ENCODE data around the gene NKX1-2. TPM values are rescaled to one million over a fixed set of nuclear protein-coding genes. Genes with fewer than 3 reads are reported as not detected.
"Not testable (repeated sequence)": the region's sequence is repeated elsewhere in the genome, so short reads cannot be mapped to it uniquely, and the experiment has no call there.

NKX1-2 gene
- total and polyA plus RNA-seq, 8 donors, result not detected

DNA sequence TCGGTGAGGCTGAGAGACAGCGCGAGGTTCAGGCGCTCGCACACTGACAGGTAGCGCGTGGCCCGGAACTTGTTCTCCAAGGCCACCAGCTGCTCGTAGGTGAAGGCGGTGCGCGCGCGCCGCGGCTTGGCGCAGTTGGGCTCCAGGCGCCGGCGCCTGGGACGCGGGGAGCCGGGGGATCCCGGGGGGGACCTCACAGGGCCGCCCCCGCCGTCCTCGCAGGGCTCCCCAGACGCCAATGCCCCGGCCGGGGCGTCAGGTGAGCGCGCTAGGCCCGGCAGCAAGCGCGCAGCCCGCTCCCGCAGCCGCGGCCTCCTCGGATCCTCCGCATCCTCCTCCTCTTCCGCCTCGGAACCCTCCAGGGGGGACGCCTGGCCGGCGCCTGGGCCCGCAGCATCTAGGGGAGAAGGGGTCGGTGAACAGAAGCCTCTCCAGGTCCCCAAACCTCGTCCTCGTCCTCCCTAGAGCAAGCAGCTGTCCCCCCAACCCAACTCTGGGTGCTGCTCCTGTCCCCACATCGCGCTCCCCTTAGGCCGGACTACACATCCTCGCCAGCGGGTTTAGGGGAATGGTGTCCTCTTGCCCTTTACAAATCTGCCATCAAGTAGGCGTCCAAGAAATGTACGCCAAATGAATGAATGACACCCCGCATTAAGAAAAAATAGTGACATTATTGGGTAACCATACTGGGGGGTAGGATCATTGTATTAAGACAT lies 1.9 kb downstream of the NKX1-2 start:
- Histone ChIP-seq H3K27me3 (peaks cover 72 to 100% of the 10 kb centered on the region in 2 donors), H3K27ac (no peak overlapping the region), H3K4me3 (no peak overlapping the region), H3K9me3 (no peaks in the 10 kb centered on the region), H3K36me3 (no peaks in the 10 kb centered on the region), H3K4me1 (peaks cover 0 to 29% of the 10 kb centered on the region in 2 donors)
- ATAC-seq (no peak), DNase-seq (no peak)
- intact Hi-C loops (cut with DNase I), result no loop called here
- TF ChIP-seq, protein P1, sequence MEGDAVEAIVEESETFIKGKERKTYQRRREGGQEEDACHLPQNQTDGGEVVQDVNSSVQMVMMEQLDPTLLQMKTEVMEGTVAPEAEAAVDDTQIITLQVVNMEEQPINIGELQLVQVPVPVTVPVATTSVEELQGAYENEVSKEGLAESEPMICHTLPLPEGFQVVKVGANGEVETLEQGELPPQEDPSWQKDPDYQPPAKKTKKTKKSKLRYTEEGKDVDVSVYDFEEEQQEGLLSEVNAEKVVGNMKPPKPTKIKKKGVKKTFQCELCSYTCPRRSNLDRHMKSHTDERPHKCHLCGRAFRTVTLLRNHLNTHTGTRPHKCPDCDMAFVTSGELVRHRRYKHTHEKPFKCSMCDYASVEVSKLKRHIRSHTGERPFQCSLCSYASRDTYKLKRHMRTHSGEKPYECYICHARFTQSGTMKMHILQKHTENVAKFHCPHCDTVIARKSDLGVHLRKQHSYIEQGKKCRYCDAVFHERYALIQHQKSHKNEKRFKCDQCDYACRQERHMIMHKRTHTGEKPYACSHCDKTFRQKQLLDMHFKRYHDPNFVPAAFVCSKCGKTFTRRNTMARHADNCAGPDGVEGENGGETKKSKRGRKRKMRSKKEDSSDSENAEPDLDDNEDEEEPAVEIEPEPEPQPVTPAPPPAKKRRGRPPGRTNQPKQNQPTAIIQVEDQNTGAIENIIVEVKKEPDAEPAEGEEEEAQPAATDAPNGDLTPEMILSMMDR (IDR thresholded peaks at IDR 0.05), result no peak

DNA sequence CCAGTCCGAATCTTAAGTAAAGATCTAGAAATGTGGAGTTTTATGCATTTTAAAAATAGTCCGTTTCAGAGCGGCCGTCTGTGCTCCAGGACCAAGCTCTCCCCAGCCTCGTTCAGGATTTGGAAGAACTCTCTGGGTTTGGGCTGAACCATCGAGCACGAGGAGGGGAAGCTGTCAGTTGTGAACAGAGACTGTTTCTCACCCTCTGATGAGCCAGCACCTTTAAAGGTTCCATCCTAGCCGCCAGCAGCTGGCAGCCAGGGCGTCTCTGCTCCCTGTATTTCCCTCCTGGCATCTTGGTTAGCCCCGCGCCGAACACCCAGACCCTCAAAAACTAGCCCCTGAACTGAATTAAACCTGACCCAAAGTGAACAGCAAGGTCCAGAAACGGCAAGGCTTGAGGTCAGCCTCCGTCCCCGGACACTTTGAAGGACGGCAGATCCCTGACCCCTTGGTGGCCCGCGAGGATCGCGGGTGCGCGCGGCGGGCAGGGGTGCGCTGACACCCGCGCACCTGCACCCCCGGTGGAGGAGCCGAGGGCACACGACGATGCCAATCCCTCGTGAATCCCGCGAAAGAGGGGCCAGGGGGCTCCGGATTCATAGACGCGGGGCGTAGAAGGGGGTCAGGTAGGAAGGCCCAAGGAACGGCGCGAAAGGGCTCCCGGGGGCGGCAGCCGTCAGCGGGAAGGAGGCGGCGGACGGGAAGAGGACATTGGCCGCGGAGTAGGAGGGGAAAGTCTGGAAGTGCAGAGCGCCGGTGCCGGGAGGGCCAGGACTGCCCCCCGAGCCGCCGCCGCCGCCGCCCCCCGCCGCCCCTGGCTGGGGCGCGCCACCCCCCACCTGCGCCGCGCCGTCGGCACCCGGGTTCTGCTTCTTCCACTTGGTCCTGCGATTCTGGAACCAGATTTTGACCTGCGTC lies 2.7 kb downstream of the NKX1-2 start:
- no peak for ATAC-seq
- TF ChIP-seq, protein P1 (IDR thresholded peaks at IDR 0.05), result no peak
- peaks cover 65 to 100% of the 10 kb centered on the region in 2 donors for H3K27me3 ChIP-seq
- no peak for DNase-seq
- no peaks in the 10 kb centered on the region for H3K36me3 ChIP-seq
- H3K4me3 ChIP-seq, result no peak overlapping the region
- H3K4me1 ChIP-seq, result peaks cover 0 to 29% of the 10 kb centered on the region in 2 donors
- no peaks in the 10 kb centered on the region for H3K9me3 ChIP-seq
- intact Hi-C loops (cut with DNase I), result no loop called here
- no peak overlapping the region for H3K27ac ChIP-seq

DNA sequence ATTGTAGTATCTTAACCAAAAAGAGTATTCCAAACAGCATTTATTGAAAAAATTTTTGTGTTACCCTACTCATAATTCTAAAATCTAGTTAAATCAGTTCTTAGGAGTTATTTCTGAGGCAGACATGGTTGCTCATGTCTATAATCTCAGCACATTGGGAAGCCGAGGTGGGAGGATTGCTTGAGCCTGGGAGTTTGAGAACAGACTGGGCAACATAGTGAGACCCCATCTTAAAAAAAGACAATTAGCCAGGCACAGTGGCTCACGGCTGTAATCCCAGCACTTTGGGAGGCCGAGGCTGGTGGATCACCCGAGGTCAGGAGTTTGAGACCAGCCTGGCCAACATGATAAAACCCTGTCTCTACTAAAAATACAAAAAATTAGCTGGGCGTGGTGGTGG lies 8.1 kb downstream of the NKX1-2 start:
- intact Hi-C loops (cut with DNase I); H3K36me3 ChIP-seq; H3K4me3 ChIP-seq; H3K9me3 ChIP-seq; H3K27ac ChIP-seq; DNase-seq; ATAC-seq; H3K4me1 ChIP-seq: not testable (repeated sequence)
- H3K27me3 ChIP-seq, result peaks cover 11 to 56% of the 10 kb centered on the region in 2 donors

DNA sequence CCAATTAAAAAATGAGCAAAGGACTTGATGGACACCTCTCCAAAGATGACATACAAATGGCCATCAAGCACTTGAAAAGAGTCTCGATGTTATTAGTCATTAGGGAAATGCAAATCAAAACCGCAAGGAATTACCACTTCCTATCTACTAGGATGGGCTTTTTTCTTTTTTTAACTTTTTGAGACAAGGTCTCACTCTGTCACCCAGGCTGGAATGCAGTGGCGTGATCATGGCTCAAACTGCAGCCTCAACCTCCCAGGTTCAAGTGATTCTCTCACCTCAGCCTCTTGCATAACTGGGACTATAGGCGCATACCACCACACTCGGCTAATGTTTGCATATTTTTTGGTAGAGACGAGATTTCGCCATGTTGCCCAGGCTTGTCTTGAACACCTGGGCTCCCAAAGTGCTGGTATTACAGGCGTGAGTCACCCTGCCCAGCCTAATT lies 13.6 kb downstream of the NKX1-2 start:
- Histone ChIP-seq H3K27ac (no peak overlapping the region), H3K4me3 (no peak overlapping the region), H3K36me3 (no peaks in the 10 kb centered on the region), H3K27me3 (peaks cover 0 to 2% of the 10 kb centered on the region in 2 donors), H3K9me3 (no peaks in the 10 kb centered on the region), H3K4me1 (no peaks in the 10 kb centered on the region)
- ATAC-seq (no peak), DNase-seq (no peak)
- TF ChIP-seq, protein P1 (IDR thresholded peaks at IDR 0.05), result no peak
- intact Hi-C loops (cut with DNase I), result no loop called here

DNA sequence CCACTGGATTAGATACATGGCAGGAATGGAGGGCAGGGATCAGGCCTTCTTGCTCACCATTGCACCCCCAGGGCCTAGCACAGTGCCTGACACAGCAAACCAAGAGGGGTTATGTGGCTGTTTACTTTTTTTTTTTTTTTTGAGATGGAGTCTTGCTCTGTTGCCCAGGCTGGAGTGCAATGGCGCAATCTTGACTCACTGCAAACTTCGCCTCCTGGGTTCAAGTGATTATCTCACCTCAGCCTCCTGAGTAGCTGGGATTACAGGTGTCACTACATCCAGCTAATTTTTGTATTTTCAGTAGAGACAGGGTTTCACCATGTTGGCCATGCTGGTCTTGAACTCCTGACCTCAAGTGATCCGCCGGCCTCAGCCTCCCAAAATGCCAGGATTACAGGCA lies 14.2 kb downstream of the NKX1-2 start:
- intact Hi-C loops (cut with DNase I); H3K36me3 ChIP-seq; DNase-seq; H3K27me3 ChIP-seq; H3K4me1 ChIP-seq; H3K27ac ChIP-seq; H3K9me3 ChIP-seq; ATAC-seq; H3K4me3 ChIP-seq: not testable (repeated sequence)

DNA sequence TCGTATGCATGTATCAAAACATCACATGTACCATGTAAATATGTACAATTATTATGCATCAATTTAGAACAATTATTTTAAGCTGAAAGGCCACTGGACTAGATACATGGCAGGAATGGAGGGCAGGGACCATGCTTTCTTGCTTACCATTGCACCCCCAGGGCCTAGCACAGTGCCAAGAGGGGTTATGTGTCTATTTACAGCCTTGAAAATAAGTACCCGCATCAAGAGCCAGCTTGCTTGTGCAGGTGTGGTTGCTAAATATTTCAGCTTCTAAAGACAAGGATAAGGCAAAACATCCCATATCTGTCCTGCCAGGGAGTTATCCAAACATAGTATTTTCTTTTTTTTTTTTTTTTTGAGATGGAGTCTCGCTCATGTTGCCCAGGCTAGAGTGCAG lies 16.4 kb downstream of the NKX1-2 start:
- H3K36me3 ChIP-seq, result no peaks in the 10 kb centered on the region
- H3K4me1 ChIP-seq, result no peaks in the 10 kb centered on the region
- DNase-seq, result no peak
- H3K9me3 ChIP-seq, result no peaks in the 10 kb centered on the region
- H3K27me3 ChIP-seq, result peaks cover 0 to 9% of the 10 kb centered on the region in 2 donors
- TF ChIP-seq, protein P1 (IDR thresholded peaks at IDR 0.05), result no peak
- H3K4me3 ChIP-seq, result no peak overlapping the region
- intact Hi-C loops (cut with DNase I), result no loop called here
- no peak for ATAC-seq
- no peak overlapping the region for H3K27ac ChIP-seq
